Left colon (tissue), 2 donors: ENCODE results near the gene DNAH6. TPM values are rescaled to one million over a fixed set of nuclear protein-coding genes. Genes with fewer than 3 reads are reported as not detected.
"Not testable (repeated sequence)": the region's sequence is repeated elsewhere in the genome, so short reads cannot be mapped to it uniquely, and the experiment has no call there.

ENCODE experiments used
- ATAC-seq: fragments of 200-7000 bp; cut with Tn5 transposase; one replicate; pipeline ENCODE4 v1.9.1; 2020; ENCODE audit warnings: mild to moderate bottlenecking, moderate library complexity
- DNase-seq, 2 donors: peaks; one replicate each; pipeline ENCODE4 v3.0.0-alpha.2; 2020
- intact Hi-C, 2 donors: fragments of 100-400 bp; cut with DNase I in 1 of 2; cut with micrococcal nuclease in 1 of 2; formaldehyde crosslinking; loops; one replicate each; pipeline versions ENCODE4 v1.11.2 to v1.14.0; 2022; cut with DNase I, micrococcal nuclease
- total RNA-seq, 2 donors: library from RNA; stranded (reverse); fragmentation: NEBNext Ultra II Directional; extraction: Animal tissue kit (Norgen Biotek cat#: 25700); gene quantifications; one replicate each; pipeline ENCODE4 v1.2.1, GENCODE V29; 2021
- donor health status: DM: no; HTN: no; CAD: no.
- donor health status: DM: yes; HTN: yes; CAD: no.

Gene DNAH6
- total RNA-seq, 2 donors from 2014 or later = 0.61 to 1.3 TPM

DNA sequence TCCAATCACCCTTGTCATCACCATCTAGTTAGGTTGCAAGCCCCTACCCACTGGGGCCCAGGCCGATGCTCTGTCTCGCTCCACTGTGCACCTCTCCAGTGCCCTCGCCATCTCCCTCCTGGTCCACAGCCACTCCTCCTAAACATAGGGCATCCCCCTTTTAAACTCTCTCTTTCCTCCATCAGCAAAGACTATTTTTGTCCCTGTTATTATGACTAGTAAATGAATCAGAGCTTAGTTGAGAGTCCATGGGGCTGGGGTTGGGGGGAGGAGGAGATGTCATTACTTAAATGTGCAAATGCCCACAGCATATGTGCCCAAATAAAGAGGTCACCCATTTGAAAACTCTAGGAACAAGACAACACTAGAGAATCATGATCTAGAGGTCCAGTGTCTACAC is 197.1 kb downstream of the DNAH6 start:
- ATAC-seq (no peak), DNase-seq (no peak)
- intact Hi-C loops = no loop called here

DNA sequence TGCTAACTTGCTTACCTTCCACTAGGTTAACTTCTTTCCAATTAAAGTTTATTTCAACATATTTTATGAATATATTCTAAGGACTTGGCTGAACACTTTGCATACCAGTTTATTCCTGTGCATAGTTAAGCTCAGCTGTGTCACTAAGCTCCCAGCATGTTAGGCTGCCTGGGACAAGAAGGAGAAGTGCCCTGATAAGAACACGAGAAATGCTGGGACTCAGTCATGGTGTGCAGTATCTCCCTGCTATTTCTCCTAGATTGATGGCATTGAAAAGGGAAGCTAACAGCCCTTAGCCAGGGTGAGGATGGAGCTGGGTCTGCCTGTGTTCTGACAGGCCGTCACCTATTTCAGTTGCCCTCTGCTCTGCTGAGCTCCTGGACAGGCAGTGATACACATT is 200.3 kb downstream of the DNAH6 start:
- intact Hi-C loops = no loop called here
- no peak for ATAC-seq
- no peak for DNase-seq

DNA sequence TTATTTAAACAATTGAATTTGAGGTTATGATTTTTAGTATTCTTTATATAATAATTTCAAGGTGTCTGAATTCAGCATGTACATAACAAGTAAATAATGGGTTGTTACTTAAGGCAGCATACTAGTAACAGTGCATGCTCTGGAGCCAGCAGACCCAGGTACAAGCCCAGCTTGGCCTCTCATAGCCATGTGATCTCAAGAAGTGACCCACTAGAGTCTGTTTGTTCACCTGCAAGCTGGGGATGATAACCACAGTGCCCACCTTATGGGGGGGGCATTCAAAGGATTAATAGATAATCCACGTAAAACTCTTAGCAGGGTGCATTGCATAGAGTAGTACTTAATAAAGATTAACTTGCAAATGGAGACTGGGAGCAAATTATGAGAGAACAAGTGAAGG is 201.0 kb downstream of the DNAH6 start:
- intact Hi-C loops = no loop called here
- DNase-seq = no peak
- no peak for ATAC-seq

DNA sequence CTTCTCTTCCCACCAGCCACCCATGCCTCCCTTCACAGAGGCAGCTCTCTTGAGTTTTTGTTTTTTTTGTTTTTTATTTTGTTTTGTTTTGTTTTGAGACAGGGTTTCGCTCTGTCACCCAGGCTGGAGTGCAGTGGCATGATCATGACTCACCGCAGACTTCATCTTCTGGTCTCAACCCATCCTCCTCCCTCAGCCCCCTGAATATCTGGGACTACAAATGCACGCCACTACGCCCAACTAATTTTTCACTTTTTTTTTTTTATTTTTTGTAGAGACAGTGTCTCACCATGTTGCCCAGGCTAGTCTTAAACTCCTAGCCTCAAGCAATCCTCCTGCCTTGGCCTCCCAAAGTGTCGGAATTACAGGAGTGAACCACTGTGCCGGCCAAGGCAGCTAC is 203.1 kb downstream of the DNAH6 start:
- intact Hi-C loops = no loop called here
- ATAC-seq (no peak), DNase-seq (no peak)

DNA sequence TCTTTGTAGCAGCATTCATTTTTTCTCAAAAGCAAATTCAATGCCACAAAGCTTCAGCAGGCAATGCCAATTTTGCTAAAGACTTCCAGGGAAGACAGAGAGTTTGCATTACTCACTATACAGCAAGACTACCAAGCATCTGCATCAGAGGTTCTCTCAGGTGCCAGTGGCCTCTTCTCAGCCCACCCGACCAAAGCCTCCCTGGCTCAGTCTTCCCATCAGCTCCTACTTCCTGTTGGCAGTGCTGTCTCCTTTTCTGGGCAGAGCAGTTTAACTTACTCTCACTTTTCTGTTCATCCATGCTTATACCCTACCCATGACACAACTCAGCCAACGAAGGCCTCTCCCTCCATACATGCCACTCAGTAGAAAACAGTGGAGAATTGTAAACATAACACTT is 207.5 kb downstream of the DNAH6 start:
- DNase-seq = no peak
- no peak for ATAC-seq
- intact Hi-C loops = no loop called here

DNA sequence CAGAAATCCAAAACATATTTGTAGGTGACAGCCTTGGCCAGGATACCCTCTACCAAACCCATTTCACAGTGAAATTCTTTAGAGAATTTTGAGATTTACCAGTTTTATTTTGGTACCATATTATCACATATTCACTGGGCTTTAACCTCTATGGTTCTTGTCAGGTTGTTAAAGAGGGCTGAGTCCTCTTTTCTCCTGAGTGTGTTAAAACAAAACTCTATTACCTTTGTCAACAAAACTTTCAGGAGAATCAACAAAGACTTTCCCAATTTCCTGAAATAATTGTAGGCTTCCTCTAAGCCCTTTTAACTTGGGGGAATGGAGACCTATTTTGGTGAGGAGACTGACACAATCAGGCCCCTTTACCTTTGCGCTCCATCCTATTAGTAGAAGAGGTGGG is 209.4 kb downstream of the DNAH6 start:
- intact Hi-C loops = no loop called here
- no peak for ATAC-seq
- DNase-seq = no peak

DNA sequence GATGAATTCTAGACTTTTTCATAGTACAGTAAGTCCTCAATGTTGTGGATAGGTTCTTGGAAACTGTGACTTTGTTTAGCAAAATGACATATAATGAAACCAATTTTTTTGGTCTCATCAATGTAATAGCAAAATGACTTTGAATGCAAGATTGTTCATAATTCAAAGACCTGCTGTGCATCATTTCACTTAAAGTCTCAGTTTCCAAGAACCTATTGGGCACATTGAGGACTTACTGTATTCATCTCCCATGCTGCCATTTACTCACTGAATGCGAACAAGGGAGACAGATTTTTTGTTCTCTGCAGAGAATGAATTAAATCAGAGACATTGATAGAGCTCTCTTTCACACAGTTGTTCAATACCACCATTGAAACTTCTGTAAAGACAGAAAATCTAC is 211.0 kb downstream of the DNAH6 start:
- no peak for DNase-seq
- no peak for ATAC-seq
- intact Hi-C loops = no loop called here

DNA sequence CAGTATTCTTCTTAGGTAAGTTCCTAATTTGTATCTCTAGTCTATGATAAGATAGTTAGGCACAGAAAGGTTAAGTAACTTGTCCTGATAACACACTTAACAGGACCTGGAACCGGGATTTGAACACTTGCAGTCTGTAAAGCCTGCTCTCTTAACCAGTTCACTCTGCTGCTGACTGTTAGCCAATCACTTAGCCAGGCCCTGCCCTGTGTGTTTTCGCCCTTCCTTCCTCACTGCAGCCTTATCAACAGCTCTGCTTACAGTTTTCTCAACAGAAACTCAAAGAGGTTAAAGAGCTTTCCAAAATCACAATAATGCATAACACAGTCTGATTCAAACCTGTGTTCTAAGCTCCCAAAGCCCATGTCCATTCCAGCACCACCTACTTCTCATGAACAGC is 212.9 kb downstream of the DNAH6 start:
- intact Hi-C loops = no loop called here
- ATAC-seq = peak; percentile 57
- no peak for DNase-seq

DNA sequence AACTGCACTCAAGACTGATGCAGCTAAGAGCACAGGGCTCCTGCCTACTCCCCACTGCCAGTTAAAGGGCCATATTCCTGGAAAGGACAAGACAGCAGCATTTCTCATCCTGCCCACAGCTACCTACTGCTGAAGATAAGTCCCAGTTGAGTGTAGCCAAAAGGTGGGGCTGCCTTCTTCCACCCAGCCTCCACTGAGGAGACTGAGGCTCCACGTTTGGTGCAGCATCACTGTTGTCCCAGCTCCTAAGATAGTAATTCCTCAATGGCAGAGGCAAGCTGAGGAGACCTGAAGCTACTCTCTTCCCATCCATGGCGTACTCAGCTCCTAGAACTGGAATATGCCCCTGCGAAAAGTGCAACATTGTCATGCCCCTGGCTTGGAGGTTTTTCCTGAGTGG is 214.9 kb downstream of the DNAH6 start:
- no peak for ATAC-seq
- intact Hi-C loops = no loop called here

DNA sequence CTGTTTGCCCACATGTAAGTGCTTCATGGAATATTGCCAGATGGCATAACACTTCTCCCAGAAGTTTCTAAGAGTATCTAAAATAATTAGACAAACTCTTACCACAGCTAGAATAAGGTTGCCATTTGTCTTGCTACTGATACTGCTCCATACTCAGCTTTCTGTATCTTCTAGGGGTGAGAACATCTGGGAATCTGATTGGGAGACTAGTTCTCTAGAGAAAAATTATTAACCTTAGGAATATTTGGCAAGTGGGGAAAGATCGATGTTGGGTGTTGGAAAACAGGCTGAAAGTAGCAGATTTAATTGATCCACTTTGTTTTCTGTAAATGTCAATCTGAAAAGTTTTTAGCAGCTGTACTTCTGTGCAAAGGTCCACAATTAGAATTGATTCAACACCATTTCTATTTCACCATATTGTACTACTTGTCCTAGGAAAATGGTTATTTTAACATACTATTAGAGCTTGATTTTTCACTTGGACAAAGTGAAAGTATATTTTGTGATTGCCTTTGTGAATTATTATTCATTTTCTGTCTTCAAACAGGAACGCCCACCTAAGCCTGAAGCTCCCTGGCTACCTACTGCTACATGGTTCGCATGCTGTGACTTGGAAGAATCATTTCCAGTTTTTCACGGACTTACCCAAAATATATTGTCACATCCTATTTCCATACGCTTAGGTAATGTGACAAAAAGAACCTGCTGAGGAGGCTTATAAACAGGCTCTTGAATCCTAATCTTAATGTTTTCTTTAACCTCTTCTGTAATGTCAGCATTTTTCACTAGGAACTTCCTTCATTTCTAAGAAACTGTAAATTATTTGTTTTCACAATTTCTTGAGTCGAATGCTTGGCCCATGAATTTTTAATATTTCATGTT is 216.8 kb downstream of the DNAH6 start:
- DNase-seq (no peak), ATAC-seq (no peak)
- intact Hi-C loops = no loop called here

More for the DNA sequence above, 214.9 kb downstream of the DNAH6 start:
- no peak for DNase-seq

DNA sequence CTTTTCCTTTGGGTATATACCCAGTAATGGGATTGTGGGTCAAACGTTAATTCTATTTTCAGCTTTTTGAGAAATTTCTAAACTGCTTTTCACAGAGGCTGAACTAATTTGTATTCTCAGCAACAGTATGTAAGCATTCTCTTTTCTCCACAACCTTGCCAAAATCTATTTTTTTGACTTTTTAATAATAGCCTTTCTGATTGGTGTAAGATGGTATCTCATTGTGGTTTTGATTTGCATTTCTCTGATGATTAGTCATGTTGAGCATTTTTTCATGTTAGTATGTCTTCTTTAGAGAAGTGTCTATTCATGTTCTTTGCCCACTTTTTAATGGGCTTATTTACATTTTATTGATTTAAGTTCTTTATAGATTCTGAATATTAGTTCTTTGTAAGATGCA is 219.1 kb downstream of the DNAH6 start:
- DNase-seq = no peak
- intact Hi-C loops = no loop called here
- ATAC-seq = no peak

DNA sequence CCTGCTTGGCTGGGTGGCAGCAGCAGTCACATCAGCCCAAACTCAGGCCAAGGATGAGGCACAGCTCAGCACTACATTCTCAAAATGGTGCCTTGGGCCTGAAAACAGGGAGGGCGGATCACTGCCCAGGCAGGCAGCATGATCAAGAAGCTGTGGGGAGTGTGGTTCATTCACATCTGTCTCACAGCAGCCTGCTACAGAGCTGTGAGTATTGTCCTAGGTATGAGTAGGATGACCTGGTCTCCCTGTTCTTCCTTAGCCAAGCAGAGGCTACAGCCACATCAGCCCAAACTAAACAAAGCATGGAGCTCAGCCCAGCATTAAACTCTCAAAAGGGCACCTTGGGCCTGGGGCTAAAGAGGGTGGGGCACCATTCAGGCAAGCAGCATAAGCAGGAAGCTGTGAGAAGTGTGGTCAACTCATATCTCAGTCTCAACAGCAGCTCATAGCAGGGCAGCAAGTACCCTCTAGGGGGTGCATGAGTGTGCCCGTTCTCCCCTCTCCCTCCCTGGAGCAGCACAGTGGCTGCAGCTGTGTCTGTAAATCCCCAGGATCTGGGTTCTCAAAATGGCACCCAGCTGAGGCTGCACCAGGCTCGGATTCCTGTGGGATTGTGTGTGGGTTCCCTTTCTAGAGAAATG is 225.0 kb downstream of the DNAH6 start:
- peak in 1 of 2 donors; percentile 28 for DNase-seq
- intact Hi-C loops = no loop called here
- ATAC-seq = peak; percentile 58

DNA sequence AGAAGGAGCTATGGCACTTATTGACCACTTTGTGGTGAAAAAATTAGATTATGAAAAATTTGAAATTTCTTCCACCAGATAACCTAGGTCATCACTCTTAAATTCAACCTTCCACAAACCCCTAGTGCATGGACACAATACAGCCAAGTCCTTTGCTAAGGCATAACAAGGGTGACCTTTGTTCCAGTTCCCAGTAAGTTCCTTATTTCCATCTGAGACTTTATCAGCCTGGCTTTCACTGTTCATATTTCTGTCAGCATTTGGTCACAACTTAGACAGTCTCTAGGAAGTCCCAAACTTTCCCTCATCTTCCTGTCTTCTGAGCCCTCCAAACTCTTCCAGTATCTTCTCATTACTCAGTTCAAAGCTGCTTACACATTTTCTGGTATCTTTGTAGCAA is 232.0 kb downstream of the DNAH6 start:
- intact Hi-C loops = no loop called here
- ATAC-seq (peak; percentile 91), DNase-seq (no peak)

DNA sequence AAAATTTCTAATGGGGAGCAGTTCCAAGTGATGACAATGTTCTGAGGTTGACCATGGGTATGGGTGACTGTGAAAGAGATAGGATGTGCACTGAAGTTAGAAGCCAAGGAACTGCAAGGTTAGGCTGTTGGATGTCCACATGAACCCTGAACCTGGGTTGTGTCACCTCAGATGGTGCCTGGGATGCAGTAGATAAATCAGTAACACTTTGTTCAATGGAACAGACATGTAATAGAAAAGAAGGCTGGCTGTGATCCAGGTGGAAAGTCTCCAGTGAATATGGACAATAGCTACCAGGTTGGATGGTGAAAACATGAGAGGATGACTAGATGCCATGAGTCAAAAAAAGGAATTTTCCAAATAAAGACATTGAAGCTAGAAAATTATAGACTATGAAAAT is 233.1 kb downstream of the DNAH6 start:
- DNase-seq (no peak), ATAC-seq (peak; percentile 24)
- intact Hi-C loops = no loop called here

DNA sequence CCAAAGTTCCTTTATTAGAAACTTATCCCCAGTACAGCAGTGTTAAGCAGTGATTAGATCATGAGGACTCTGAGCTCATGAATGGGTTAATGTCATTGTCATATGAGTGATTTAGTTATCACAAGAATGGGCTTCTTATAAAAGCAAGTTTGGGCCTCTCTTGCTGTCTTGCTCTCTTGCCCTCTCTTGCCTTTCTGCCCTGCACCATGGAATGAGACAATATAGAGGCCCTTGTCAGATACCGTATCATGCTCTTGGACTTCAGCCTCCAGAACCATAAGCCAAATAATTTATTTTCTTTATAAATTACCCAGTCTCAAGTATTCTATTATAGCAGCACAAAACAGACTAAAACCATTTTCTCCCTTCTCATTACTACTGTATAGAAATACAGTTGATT is 238.8 kb downstream of the DNAH6 start:
- ATAC-seq (no peak), DNase-seq (no peak)
- intact Hi-C loops = no loop called here

DNA sequence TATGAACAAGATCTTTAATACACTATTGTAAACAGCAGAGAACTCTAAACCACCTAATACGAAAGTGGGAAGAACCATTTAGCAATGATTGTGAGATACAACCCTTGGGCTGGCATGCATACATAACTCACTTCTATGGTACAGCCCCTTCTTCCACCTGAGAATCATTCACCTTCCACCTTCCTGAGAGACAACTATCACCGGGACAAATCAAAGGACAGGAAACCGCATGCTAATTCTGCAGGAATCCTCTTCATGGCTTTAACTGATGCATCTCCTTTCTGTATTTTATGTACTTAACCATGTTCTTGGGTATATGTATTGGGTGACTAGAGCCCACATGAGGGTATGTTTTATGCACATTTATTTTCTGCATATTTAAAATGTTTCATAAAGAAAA is 241.3 kb downstream of the DNAH6 start:
- intact Hi-C loops = no loop called here
- ATAC-seq (no peak), DNase-seq (no peak)

DNA sequence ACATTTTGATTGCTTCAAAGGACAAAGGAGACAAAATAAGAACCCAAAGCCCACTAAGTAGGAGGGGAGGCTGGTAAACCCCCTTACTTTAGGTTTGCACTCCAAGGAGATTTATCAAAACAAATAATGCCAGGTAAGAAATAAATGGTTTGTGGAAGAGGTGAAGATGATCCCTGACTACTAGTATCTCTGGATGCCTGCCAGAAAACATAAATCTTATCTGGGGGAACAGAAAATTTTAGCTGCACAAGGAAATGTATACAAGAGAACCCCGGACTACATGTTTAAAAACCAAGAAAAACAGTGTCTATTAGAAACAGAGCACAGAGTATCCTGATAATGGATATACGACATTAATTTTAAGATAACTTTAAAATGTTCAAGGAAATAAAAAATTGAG is 250.5 kb downstream of the DNAH6 start:
- DNase-seq = no peak
- no peak for ATAC-seq
- intact Hi-C loops = no loop called here

DNA sequence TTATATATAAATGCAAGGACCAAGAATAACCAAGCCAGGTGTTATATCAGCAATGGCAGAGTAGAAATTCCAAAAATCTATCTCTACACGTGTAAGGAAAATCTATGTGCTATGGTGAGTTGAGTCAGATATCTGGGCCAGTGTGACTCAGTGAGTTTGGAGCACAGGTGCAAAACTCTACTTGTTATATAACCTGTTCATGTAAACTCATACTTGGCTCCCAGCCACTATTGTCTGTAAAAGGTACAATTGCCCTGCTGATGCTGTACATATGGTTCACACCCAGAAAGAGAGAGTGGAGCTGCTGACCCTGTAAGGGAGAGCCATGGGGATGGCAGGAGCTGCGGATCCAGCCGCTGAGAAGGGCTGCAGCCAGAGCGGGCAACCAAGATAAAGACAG is 252.5 kb downstream of the DNAH6 start:
- ATAC-seq (peak; percentile 99), DNase-seq (peak; percentile 42 to 61)
- intact Hi-C loops = no loop called here

DNA sequence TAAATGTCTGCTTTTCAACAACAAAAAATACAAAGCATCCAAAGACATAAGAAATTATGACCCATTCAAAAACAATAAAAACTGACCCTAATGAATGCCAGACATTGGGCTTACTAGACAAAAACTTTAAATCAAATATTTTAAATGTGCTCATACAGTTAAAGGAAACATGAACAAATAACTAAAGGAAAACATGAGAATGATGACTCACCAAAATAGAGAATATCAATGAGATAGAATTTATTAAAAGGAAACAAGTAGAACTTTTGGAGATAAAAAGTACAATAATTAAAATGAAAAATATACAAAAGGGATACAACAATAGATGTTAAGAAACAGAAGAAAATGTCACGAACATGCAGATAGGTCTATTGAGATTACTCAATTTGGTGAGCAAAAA is 254.0 kb downstream of the DNAH6 start:
- ATAC-seq = no peak
- DNase-seq = no peak
- intact Hi-C loops = no loop called here

DNA sequence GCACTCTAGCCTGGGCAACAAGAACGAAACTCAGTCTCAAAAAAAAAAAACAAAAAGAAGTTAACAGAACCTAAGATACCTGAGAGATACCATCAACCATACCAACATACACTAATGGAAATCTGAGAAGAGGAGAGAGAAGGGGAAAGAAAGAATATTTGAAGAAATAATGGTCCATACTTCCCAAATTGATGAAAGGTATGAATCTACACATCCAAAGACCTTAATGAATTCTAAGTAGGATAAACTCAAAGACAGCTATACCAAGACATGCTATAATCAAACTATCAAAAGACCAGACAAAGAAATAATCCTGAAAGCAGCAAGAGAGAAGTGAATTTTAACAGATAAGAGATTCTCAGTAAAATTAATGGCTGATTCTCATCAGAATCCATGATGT is 255.0 kb downstream of the DNAH6 start:
- intact Hi-C loops = no loop called here
- no peak for DNase-seq
- no peak for ATAC-seq

DNA sequence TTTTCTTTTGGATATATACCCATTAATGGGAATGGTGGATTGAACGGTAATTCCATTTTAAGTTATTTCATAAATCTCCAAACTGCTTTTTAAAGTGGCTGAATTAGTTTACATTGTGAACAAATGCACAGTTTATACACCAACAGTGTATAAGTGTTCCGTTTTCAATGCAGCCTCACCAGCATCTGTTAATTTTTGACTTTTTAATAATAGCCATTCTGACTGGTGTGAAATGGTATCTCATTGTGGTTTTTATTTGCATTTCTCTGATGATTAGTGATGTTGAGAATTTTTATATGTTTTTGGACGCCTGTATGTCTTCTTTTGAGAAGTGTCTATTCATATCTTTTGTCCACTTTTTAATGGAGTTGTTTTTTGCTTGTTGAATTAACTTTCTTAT is 257.3 kb downstream of the DNAH6 start:
- ATAC-seq, intact Hi-C loops: not testable (repeated sequence)

More for the DNA sequence above, 257.3 kb downstream of the DNAH6 start:
- DNase-seq = not testable (repeated sequence)
